GM23248 (cell line): Measurements from ENCODE around the gene SRRM1. TPM values are rescaled to one million over a fixed set of nuclear protein-coding genes. Genes with fewer than 3 reads are reported as not detected.

Experiments used
- DNase-seq: peaks from one replicate; pipeline ENCODE4 v3.0.0-alpha.2; 2015
- H2AFZ ChIP-seq: fragments of 200-600 bp; sonication (generic); 2 replicates; pipeline ENCODE4 v1.6.1; 2016; ENCODE audit warnings: antibody characterized with exemption
- H3F3A ChIP-seq: fragments of 200-600 bp; sonication (generic); 2 replicates; pipeline ENCODE4 v1.6.1; 2016; ENCODE audit warnings: mild to moderate bottlenecking, antibody characterized with exemption, mixed run types; ENCODE audit not compliant: insufficient read depth
- H3K27ac ChIP-seq: fragments of 200-600 bp; sonication (generic); 2 replicates; pipeline ENCODE4 v1.5.1; 2016; ENCODE audit warnings: mild to moderate bottlenecking
- H3K27me3 ChIP-seq: fragments of 200-600 bp; sonication (generic); replicated peaks from 2 replicates; pipeline ENCODE4 v1.6.1; 2016; ENCODE audit warnings: mild to moderate bottlenecking; ENCODE audit not compliant: insufficient read depth
- H3K36me3 ChIP-seq: fragments of 200-600 bp; sonication (generic); 2 replicates; pipeline ENCODE4 v1.6.1; 2016; ENCODE audit warnings: low read depth, mild to moderate bottlenecking
- H3K4me1 ChIP-seq: fragments of 200-600 bp; sonication (generic); 2 replicates; pipeline ENCODE4 v1.6.1; 2016; ENCODE audit warnings: mild to moderate bottlenecking; ENCODE audit not compliant: insufficient read depth
- H3K4me2 ChIP-seq: fragments of 200-600 bp; sonication (generic); one replicate; pipeline ENCODE4 v1.6.1; 2016; ENCODE audit warnings: mild to moderate bottlenecking; ENCODE audit not compliant: unreplicated experiment
- H3K4me3 ChIP-seq: fragments of 200-600 bp; sonication (generic); 2 replicates; pipeline ENCODE4 v1.5.1; 2016; ENCODE audit warnings: mild to moderate bottlenecking
- H3K79me2 ChIP-seq: fragments of 200-600 bp; sonication (generic); 2 replicates; pipeline ENCODE4 v1.6.1; 2016; ENCODE audit warnings: mild to moderate bottlenecking; ENCODE audit not compliant: insufficient read depth
- H3K9ac ChIP-seq: fragments of 200-600 bp; sonication (generic); 2 replicates; pipeline ENCODE4 v1.6.1; 2016; ENCODE audit warnings: mild to moderate bottlenecking
- H3K9me2 ChIP-seq: fragments of 200-600 bp; sonication (generic); 2 replicates; pipeline ENCODE4 v1.6.1; 2016; ENCODE audit warnings: mixed run types, mild to moderate bottlenecking, moderate library complexity; ENCODE audit not compliant: insufficient read depth
- H3K9me3 ChIP-seq: fragments of 200-600 bp; sonication (generic); one replicate; pipeline ENCODE4 v1.6.1; 2017; ENCODE audit warnings: low read depth
- H4K20me1 ChIP-seq: fragments of 200-600 bp; sonication (generic); 2 replicates; pipeline ENCODE4 v1.6.0; 2016; ENCODE audit not compliant: insufficient read depth
- EZH2 ChIP-seq: fragments of 200-600 bp; sonication (generic); IDR thresholded peaks from 2 replicates; pipeline ENCODE4 v1.6.1; 2018; ENCODE audit warnings: antibody characterized with exemption, mild to moderate bottlenecking; ENCODE audit not compliant: insufficient read depth, poor library complexity, severe bottlenecking
- EZH2phosphoT487 ChIP-seq: fragments of 200-600 bp; sonication (generic); IDR thresholded peaks from 2 replicates; pipeline ENCODE4 v1.6.1; 2018; ENCODE audit warnings: antibody characterized with exemption, moderate library complexity, mild to moderate bottlenecking, low read depth; ENCODE audit not compliant: insufficient read depth
- WGBS, 2 experiments: methylation state at CpG; one replicate each; pipeline ENCODE4 v1.1.6; 2015 to 2017; ENCODE audit warnings: low lambda C conversion rate in 2 of 2, low coverage in 1 of 2; ENCODE audit errors: missing lambda C conversion rate in 2 of 2; 5-methylcytosine and 5-hydroxymethylcytosine counted together
- in situ Hi-C: fragments of 300-500 bp; cut with MboI; formaldehyde crosslinking; loops from 2 replicates; pipeline ENCODE4 v1.15.0; 2020
- polyA plus RNA-seq: library from polyadenylated mRNA; unstranded; fragments of >200 nt; fragmentation: Nextera tagmentation; extraction: Ambion mirVana; gene quantifications from 2 replicates; pipeline ENCODE4 v1.2.1, GENCODE V29; 2016
- total RNA-seq: library from RNA; depleted of rRNA; stranded (reverse); fragments of >200 nt; shearing (Covaris generic); gene quantifications from 2 replicates; pipeline ENCODE4 v1.2.3, GENCODE V29; 2014; rRNA removed

SRRM1 gene, protein sequence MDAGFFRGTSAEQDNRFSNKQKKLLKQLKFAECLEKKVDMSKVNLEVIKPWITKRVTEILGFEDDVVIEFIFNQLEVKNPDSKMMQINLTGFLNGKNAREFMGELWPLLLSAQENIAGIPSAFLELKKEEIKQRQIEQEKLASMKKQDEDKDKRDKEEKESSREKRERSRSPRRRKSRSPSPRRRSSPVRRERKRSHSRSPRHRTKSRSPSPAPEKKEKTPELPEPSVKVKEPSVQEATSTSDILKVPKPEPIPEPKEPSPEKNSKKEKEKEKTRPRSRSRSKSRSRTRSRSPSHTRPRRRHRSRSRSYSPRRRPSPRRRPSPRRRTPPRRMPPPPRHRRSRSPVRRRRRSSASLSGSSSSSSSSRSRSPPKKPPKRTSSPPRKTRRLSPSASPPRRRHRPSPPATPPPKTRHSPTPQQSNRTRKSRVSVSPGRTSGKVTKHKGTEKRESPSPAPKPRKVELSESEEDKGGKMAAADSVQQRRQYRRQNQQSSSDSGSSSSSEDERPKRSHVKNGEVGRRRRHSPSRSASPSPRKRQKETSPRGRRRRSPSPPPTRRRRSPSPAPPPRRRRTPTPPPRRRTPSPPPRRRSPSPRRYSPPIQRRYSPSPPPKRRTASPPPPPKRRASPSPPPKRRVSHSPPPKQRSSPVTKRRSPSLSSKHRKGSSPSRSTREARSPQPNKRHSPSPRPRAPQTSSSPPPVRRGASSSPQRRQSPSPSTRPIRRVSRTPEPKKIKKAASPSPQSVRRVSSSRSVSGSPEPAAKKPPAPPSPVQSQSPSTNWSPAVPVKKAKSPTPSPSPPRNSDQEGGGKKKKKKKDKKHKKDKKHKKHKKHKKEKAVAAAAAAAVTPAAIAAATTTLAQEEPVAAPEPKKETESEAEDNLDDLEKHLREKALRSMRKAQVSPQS
- total RNA-seq (29.0 and 36.1 TPM in 2 replicates), polyA plus RNA-seq (128 and 143 TPM in 2 replicates)

DNA sequence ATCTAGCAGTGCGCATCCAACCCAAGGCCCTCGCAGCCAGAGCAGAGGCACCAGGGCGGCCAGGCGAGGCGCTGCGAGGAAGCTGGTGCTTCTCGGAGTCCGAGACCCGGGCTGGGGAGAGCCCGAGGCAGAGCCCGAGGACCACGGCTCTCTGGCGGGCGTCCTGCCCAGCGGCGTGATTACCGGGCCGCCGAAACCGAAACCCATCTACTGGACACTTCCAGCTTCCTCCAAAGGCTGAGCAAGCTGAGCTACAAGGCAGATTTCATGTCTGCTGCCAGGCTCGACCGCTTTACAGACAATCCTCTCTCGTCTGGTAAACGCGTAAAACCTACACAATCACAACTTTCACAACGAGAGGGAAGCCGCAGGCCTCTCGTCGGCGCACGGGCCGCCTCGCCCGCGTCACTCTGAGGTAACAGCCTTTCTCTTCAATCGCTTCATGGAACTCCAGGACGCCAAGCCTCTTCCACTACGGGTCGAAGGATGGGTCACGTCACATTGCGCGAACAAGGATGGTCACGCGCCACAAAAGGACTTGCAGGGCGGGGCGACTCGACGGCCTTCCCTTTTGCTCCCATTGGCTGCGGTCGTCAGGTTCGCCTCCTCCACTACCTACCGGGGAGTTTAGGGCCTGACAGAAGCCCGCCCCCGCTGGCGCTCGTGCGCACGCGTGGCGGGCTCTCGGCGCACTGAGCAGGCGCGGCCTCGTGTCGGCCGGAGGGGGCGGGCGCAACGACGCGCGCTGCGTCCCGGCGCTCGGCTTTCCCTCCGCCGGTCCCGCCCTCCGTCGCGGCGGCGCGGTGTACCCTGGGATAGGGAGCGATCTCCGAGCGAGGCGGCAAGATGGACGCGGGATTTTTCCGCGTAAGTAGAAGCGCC, at the start of gene SRRM1:
SRRM1 (plus strand) TSS at position 822 of the 882 bp plus-strand sequence; CDS start at position 847, 25 bp downstream.
- H3K4me1 ChIP-seq, result peaks cover 24% of the 10 kb centered on the region
- WGBS, 2 experiments, result 0 to 1% methylated on average over 79 to 95 of the region's 95 CpGs
- peak within 1 kb of the TSS; percentile 70 for H2AFZ ChIP-seq
- no peaks in the 10 kb centered on the region for H3K9me3 ChIP-seq
- peak within 1 kb of the TSS; percentile 98 for H3K4me2 ChIP-seq
- in situ Hi-C loops, result no loop called here
- peaks cover 22% of the 10 kb centered on the region for H3F3A ChIP-seq
- peak; percentile 100 for DNase-seq
- H3K9me2 ChIP-seq, result no peaks in the 10 kb centered on the region
- peak within 1 kb of the TSS; percentile 97 for H3K27ac ChIP-seq
- H4K20me1 ChIP-seq, result peaks cover 17% of the 10 kb centered on the region; the same call in 1 of the 2 replicates
- H3K27me3 ChIP-seq, result no peaks in the 10 kb centered on the region
- H3K4me3 ChIP-seq, result peak within 1 kb of the TSS; percentile 90
- TF ChIP-seq EZH2phosphoT487 (no peak), EZH2 (no peak)
- peak within 1 kb of the TSS; percentile 97 for H3K9ac ChIP-seq
- H3K79me2 ChIP-seq, result peaks cover 52% of the 10 kb centered on the region
- peaks cover 27% of the 10 kb centered on the region for H3K36me3 ChIP-seq

DNA sequence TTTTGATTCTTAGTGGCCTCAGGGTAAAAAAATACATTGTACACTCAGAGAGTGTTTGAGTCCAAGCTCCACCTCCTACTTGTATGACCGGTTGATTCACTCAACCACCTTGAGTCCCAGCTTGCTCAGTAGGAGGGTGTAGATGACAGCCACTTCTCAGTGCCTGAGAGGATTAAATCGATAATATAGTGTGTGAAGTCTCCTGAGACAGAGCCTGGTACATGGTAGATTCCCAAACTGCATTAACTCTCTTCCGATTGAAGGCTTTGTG, 48.8 kb upstream of the SRRM1 start:
- no peaks in the 10 kb centered on the region for H3K36me3 ChIP-seq
- no peaks in the 10 kb centered on the region for H3K9me3 ChIP-seq
- H3K4me2 ChIP-seq, result no peak overlapping the region
- no peaks in the 10 kb centered on the region for H3K27me3 ChIP-seq
- peak; percentile 31 for DNase-seq
- no peak for TF ChIP-seq EZH2phosphoT487
- TF ChIP-seq EZH2, result no peak
- no peaks in the 10 kb centered on the region for H3K9me2 ChIP-seq
- no peak overlapping the region for H3K4me3 ChIP-seq
- WGBS, 2 experiments, result 83 to 87% methylated on average over 3 of the region's 3 CpGs
- H3K79me2 ChIP-seq, result no peaks in the 10 kb centered on the region
- H4K20me1 ChIP-seq, result no peaks in the 10 kb centered on the region
- H3K27ac ChIP-seq, result no peak overlapping the region
- in situ Hi-C loops, result no loop called here
- no peaks in the 10 kb centered on the region for H3K4me1 ChIP-seq
- H3F3A ChIP-seq, result no peaks in the 10 kb centered on the region
- H2AFZ ChIP-seq, result no peak overlapping the region
- H3K9ac ChIP-seq, result no peak overlapping the region

DNA sequence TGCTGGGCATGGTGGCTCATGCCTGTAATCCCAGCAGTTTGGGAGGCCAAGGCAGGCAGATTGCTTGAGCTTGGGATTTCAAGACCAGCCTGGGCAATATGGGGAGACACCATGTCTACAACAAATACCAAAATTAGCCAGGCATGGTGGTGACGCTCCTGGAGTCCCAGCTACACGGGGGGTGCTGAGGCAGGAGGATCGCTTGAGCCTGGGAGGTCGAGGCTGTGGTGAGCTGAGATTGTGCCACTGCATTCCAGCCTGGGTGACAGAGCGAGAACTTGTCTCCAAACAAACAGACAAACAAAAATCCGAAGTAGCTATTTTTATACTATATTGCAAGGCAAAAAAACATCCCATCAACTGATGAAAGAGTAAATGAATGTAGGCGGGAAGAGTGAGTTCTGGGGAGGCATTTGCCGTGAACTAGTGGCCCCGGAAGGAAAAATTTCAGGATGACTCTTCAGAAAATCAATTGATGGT, 46.7 kb upstream of the SRRM1 start:
- in situ Hi-C loops, result no loop called here
- no peak overlapping the region for H3K4me2 ChIP-seq
- no peaks in the 10 kb centered on the region for H3K36me3 ChIP-seq
- H3K79me2 ChIP-seq, result no peaks in the 10 kb centered on the region
- no peaks in the 10 kb centered on the region for H4K20me1 ChIP-seq
- H3K9me2 ChIP-seq, result no peaks in the 10 kb centered on the region
- no peak for DNase-seq
- H3K27me3 ChIP-seq, result no peaks in the 10 kb centered on the region
- WGBS, 2 experiments, result 46 to 47% methylated on average over 9 of the region's 9 CpGs
- no peak overlapping the region for H3K9ac ChIP-seq
- H3K4me1 ChIP-seq, result peaks cover 10% of the 10 kb centered on the region
- H3K27ac ChIP-seq, result no peak overlapping the region
- no peak overlapping the region for H3K4me3 ChIP-seq
- H2AFZ ChIP-seq, result no peak overlapping the region
- no peaks in the 10 kb centered on the region for H3K9me3 ChIP-seq
- H3F3A ChIP-seq, result peaks cover 10% of the 10 kb centered on the region
- TF ChIP-seq EZH2, result no peak
- no peak for TF ChIP-seq EZH2phosphoT487

DNA sequence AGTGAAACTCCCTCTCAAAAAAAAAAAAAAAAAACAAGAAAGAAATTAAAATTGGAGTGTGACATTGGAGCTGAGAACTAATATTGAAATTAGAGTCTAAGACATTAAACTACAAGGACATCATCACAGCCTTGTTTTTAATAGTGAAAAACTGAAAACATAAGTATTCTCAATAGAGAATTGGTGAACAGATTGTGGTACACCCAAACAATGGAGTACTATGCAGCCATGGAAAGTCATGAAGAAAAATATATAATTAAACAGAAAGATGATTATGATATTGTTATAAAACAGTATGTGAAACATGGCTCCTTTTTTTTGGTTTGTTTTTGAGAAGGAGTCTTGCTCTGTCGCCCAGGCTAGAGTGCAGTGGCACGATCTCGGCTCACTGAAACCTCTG, 43.8 kb upstream of the SRRM1 start:
- H3K9me2 ChIP-seq, result no peaks in the 10 kb centered on the region
- TF ChIP-seq EZH2phosphoT487 (no peak), EZH2 (no peak)

More for the DNA sequence above, 43.8 kb upstream of the SRRM1 start:
- in situ Hi-C loops, result no loop called here
- no peak for DNase-seq
- H3K4me3 ChIP-seq, result no peak overlapping the region
- no peak overlapping the region for H3K4me2 ChIP-seq
- H4K20me1 ChIP-seq, result no peaks in the 10 kb centered on the region
- H3K27ac ChIP-seq, result no peak overlapping the region
- no peaks in the 10 kb centered on the region for H3K27me3 ChIP-seq
- peaks cover 11% of the 10 kb centered on the region for H3K4me1 ChIP-seq
- H3K79me2 ChIP-seq, result no peaks in the 10 kb centered on the region
- H3F3A ChIP-seq, result peaks cover 15% of the 10 kb centered on the region
- no peaks in the 10 kb centered on the region for H3K36me3 ChIP-seq
- WGBS, 2 experiments, result 88 to 92% methylated on average over 3 of the region's 3 CpGs
- H3K9ac ChIP-seq, result no peak overlapping the region
- no peaks in the 10 kb centered on the region for H3K9me3 ChIP-seq
- no peak overlapping the region for H2AFZ ChIP-seq
